SH-SY5Y (cell line): ENCODE results near the gene CDC42SE2.

ENCODE experiments used
- GATA2 ChIP-seq: IDR thresholded peaks from 2 replicates; pipeline ENCODE4 v1.6.1; 2011; ENCODE audit warnings: mild to moderate bottlenecking, low read depth, low read length
- GATA3 ChIP-seq: IDR thresholded peaks from 2 replicates; pipeline ENCODE4 v1.6.1; 2011; ENCODE audit warnings: low read depth, mild to moderate bottlenecking, low read length, moderate library complexity

DNA sequence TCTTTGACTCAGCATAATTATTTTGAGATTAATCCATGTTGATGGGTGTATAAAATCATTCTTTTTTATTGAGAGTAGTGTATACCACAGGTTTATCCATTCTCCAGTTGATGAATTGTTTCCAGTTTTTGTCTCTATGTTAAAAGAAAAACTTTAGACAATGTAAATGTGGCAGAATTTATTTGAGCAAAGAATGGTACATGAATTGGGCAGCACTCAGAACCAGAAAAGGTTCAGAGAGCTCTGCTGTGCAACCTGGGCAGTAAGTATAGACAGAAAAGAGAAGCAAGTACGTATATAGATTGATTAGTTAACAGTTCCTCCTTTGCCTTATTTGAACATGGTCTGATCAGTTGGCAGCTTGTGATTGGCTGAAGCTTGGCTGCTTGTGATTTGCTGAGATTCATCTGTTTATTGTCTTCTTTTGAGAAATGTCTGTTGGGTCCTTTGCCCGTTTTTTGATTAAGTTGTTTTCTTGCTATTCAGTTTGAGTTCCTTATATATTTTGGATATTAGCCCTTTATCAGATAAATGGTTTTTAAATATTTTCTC, 41.4 kb downstream of the CDC42SE2 start:
- TF ChIP-seq GATA2 (no peak), GATA3 (no peak)
